HG02763 (cell line): ENCODE results near the gene VAT1L.
"Not testable (repeated sequence)": the region's sequence is repeated elsewhere in the genome, so short reads cannot be mapped to it uniquely, and the experiment has no call there.

Experiments
- ATAC-seq: cut with Tn5 transposase; IDR thresholded peaks from one replicate; pipeline ENCODE4 v1.9.1; 2021; ENCODE audit warnings: mild to moderate bottlenecking, moderate library complexity; ENCODE audit not compliant: unreplicated experiment

The VAT1L gene

GRCh38 chr16:77947590-77947989 lies 159.2 kb downstream of the VAT1L start:
- ATAC-seq, result not testable (repeated sequence)

GRCh38 chr16:77948835-77949234 lies 160.5 kb downstream of the VAT1L start:
- ATAC-seq, result no peak

- ATAC-seq, result no peak
Measured at GRCh38 chr16:77949445-77949844, 161.1 kb downstream of the VAT1L start.

GRCh38 chr16:77951788-77952187 lies 163.4 kb downstream of the VAT1L start:
- no peak for ATAC-seq

- ATAC-seq, result no peak
Measured at GRCh38 chr16:77955127-77955526, 166.8 kb downstream of the VAT1L start.

- ATAC-seq, result no peak
Measured at GRCh38 chr16:77956231-77956630, 167.9 kb downstream of the VAT1L start.

- no peak for ATAC-seq
Measured at GRCh38 chr16:77960766-77961165, 172.4 kb downstream of the VAT1L start.

GRCh38 chr16:77961814-77962213 lies 173.4 kb downstream of the VAT1L start:
- ATAC-seq, result no peak

GRCh38 chr16:77962689-77963088 lies 174.3 kb downstream of the VAT1L start:
- no peak for ATAC-seq

GRCh38 chr16:77963185-77964044 lies 175.1 kb downstream of the VAT1L start:
- ATAC-seq, result no peak

- ATAC-seq, result no peak
Measured at GRCh38 chr16:77965346-77965745, 177.0 kb downstream of the VAT1L start.

- no peak for ATAC-seq
Measured at GRCh38 chr16:77967054-77967904, 178.9 kb downstream of the VAT1L start.

- ATAC-seq, result no peak
Measured at GRCh38 chr16:77969861-77970260, 181.5 kb downstream of the VAT1L start.

- ATAC-seq, result no peak
Measured at GRCh38 chr16:77970371-77970770, 182.0 kb downstream of the VAT1L start.

- ATAC-seq, result no peak
Measured at GRCh38 chr16:77971306-77972061, 183.1 kb downstream of the VAT1L start.

GRCh38 chr16:77972062-77972392 lies 183.7 kb downstream of the VAT1L start:
- ATAC-seq, result no peak

- ATAC-seq, result no peak
Measured at GRCh38 chr16:77974883-77975282, 186.5 kb downstream of the VAT1L start.

GRCh38 chr16:77975942-77976341 lies 187.6 kb downstream of the VAT1L start:
- no peak for ATAC-seq

- no peak for ATAC-seq
Measured at GRCh38 chr16:77977339-77977738, 189.0 kb downstream of the VAT1L start.

- ATAC-seq, result no peak
Measured at GRCh38 chr16:77985111-77985510, 196.7 kb downstream of the VAT1L start.

- ATAC-seq, result no peak
Measured at GRCh38 chr16:77986011-77986740, 197.8 kb downstream of the VAT1L start.
